Upper lobe of left lung (tissue), 6 donors: ENCODE results near the gene ACVR1. TPM values are rescaled to one million over a fixed set of nuclear protein-coding genes. Genes with fewer than 3 reads are reported as not detected.

Experiments used
- ATAC-seq, 2 donors: fragments of 200-7000 bp; cut with Tn5 transposase; one replicate each; pipeline ENCODE4 v1.9.1; 2022; ENCODE audit warnings: mild to moderate bottlenecking in 2 of 2, moderate library complexity in 2 of 2; ENCODE audit not compliant: low FRiP score in 2 of 2
- DNase-seq, 2 donors: peaks; one replicate each; pipeline ENCODE4 v3.0.0-alpha.2; 2019 to 2020
- H3K27ac ChIP-seq, 4 donors: fragments of 200-600 bp; sonication (generic); one replicate each; pipeline ENCODE4 v1.5.1; 2016 to 2019
- H3K27me3 ChIP-seq, 4 donors: fragments of 200-600 bp; sonication (generic); one replicate each; pipeline ENCODE4 v1.5.1; 2017 to 2019
- H3K36me3 ChIP-seq, 4 donors: fragments of 200-600 bp; sonication (generic); one replicate each; pipeline ENCODE4 v1.5.1; 2016 to 2019
- H3K4me1 ChIP-seq, 4 donors: fragments of 200-600 bp; sonication (generic); one replicate each; pipeline ENCODE4 v1.5.1; 2018 to 2019
- H3K4me3 ChIP-seq, 4 donors: fragments of 200-600 bp; sonication (generic); one replicate each; pipeline ENCODE4 v1.5.1; 2017 to 2019; ENCODE audit warnings: mild to moderate bottlenecking in 2 of 4, moderate library complexity in 1 of 4
- H3K9me3 ChIP-seq, 4 donors: fragments of 200-600 bp; sonication (generic); one replicate each; pipeline ENCODE4 v1.5.1; 2018 to 2019
- CTCF ChIP-seq, 6 experiments: fragments of 450-650 bp in 4 of 6; fragments of 200-600 bp in 2 of 6; sonication (generic) in 2 of 6; IDR thresholded peaks; one replicate each; pipeline ENCODE4 v1.5.1; 2016 to 2019; ENCODE audit warnings: antibody characterized with exemption in 6 of 6
- EP300 ChIP-seq, 4 donors: sonication (generic); formaldehyde crosslinking; IDR thresholded peaks; one replicate each; pipeline ENCODE4 v1.5.1; 2017; ENCODE audit warnings: antibody characterized with exemption in 4 of 4, control low read depth in 2 of 4
- POLR2A ChIP-seq, 4 donors: fragments of 450-650 bp; IDR thresholded peaks; one replicate each; pipeline ENCODE4 v1.5.1; 2016 to 2017; ENCODE audit warnings: antibody characterized with exemption in 4 of 4, mild to moderate bottlenecking in 2 of 4
- POLR2AphosphoS5 ChIP-seq, 2 donors: sonication (generic); formaldehyde crosslinking; IDR thresholded peaks; one replicate each; pipeline ENCODE4 v1.5.1; 2017; ENCODE audit warnings: antibody characterized with exemption in 2 of 2
- WGBS, 2 donors: methylation state at CpG; one replicate each; pipeline ENCODE4 v1.1.5; 2017 to 2018; 5-methylcytosine and 5-hydroxymethylcytosine counted together
- total RNA-seq, 6 donors: library from RNA; depleted of rRNA in 4 of 6; stranded (reverse); fragments of >200 nt in 4 of 6; gene quantifications; one replicate each; pipeline versions ENCODE4 v1.1.0 to v1.2.1, GENCODE V29; 2016 to 2021
- donor health status: DM: no; HTN: no; CAD: no; lungs with moderate emphysema.
- donor health status: DM: no; HTN: yes; CAD: no; lungs with severe emphysema.

The ACVR1 gene
- total RNA-seq, 6 donors from 2014 or later, result 16.4 to 38.8 (median 25.8) TPM

GRCh38 chr2:157872791-157873190 lies 3.3 kb downstream of the ACVR1 start:
- ATAC-seq, result no peak

GRCh38 chr2:157871415-157871814 lies 4.7 kb downstream of the ACVR1 start:
- 74 to 79% methylated on average over 3 of the region's 3 CpGs for WGBS, 2 donors
- no peaks in the 10 kb centered on the region for H3K9me3 ChIP-seq
- no peak overlapping the region for H3K27ac ChIP-seq
- ATAC-seq, result no peak
- TF ChIP-seq EP300 (IDR thresholded peaks at IDR 0.05), result no peak
- no peak for TF ChIP-seq POLR2AphosphoS5 (IDR thresholded peaks at IDR 0.05)
- no peak for TF ChIP-seq CTCF (IDR thresholded peaks at IDR 0.05)
- TF ChIP-seq POLR2A (IDR thresholded peaks at IDR 0.05), result no peak
- H3K36me3 ChIP-seq, result no peaks in the 10 kb centered on the region
- no peak overlapping the region for H3K4me3 ChIP-seq
- no peak for DNase-seq
- peaks cover 15 to 29% (median 22%) of the 10 kb centered on the region in 4 donors for H3K4me1 ChIP-seq
- H3K27me3 ChIP-seq, result no peaks in the 10 kb centered on the region

More at GRCh38 chr2:157872791-157873190, 3.3 kb downstream of the ACVR1 start:
- no peak overlapping the region for H3K4me3 ChIP-seq
- no peak for DNase-seq
- no peaks in the 10 kb centered on the region for H3K27me3 ChIP-seq
- 95% methylated on average over 2 of the region's 2 CpGs for WGBS, 2 donors
- H3K4me1 ChIP-seq, result peaks cover 24 to 28% (median 25%) of the 10 kb centered on the region in 4 donors
- no peak overlapping the region for H3K27ac ChIP-seq
- TF ChIP-seq EP300 (IDR thresholded peaks at IDR 0.05) (no peak), POLR2A (IDR thresholded peaks at IDR 0.05) (no peak), CTCF (IDR thresholded peaks at IDR 0.05) (no peak), POLR2AphosphoS5 (IDR thresholded peaks at IDR 0.05) (no peak)
- H3K9me3 ChIP-seq, result no peaks in the 10 kb centered on the region
- H3K36me3 ChIP-seq, result no peaks in the 10 kb centered on the region

GRCh38 chr2:157868993-157869392 lies 7.1 kb downstream of the ACVR1 start:
- Histone ChIP-seq H3K27me3 (no peaks in the 10 kb centered on the region), H3K27ac (no peak overlapping the region), H3K4me3 (no peak overlapping the region), H3K36me3 (no peaks in the 10 kb centered on the region), H3K4me1 (peaks cover 12 to 23% (median 17%) of the 10 kb centered on the region in 4 donors), H3K9me3 (no peaks in the 10 kb centered on the region)
- TF ChIP-seq POLR2A (IDR thresholded peaks at IDR 0.05) (no peak), POLR2AphosphoS5 (IDR thresholded peaks at IDR 0.05) (no peak), EP300 (IDR thresholded peaks at IDR 0.05) (no peak), CTCF (IDR thresholded peaks at IDR 0.05) (no peak)
- WGBS, 2 donors, result 51 to 60% methylated on average over 2 of the region's 2 CpGs
- ATAC-seq (no peak), DNase-seq (no peak)

GRCh38 chr2:157867703-157868102 lies 8.4 kb downstream of the ACVR1 start:
- H3K4me3 ChIP-seq, result no peak overlapping the region
- H3K27ac ChIP-seq, result no peak overlapping the region
- TF ChIP-seq CTCF (IDR thresholded peaks at IDR 0.05) (no peak), EP300 (IDR thresholded peaks at IDR 0.05) (no peak), POLR2A (IDR thresholded peaks at IDR 0.05) (no peak), POLR2AphosphoS5 (IDR thresholded peaks at IDR 0.05) (no peak)
- DNase-seq, result no peak
- no peaks in the 10 kb centered on the region for H3K9me3 ChIP-seq
- ATAC-seq, result no peak
- H3K27me3 ChIP-seq, result no peaks in the 10 kb centered on the region
- H3K36me3 ChIP-seq, result no peaks in the 10 kb centered on the region
- H3K4me1 ChIP-seq, result peaks cover 8 to 22% (median 13%) of the 10 kb centered on the region in 4 donors
